GM18909 (cell line): ENCODE data around the gene MRPL55.
A peak's percentile ranks its signal among the peaks of the same experiment; 100 is the strongest.

ENCODE experiments used
- ATAC-seq: cut with Tn5 transposase; IDR thresholded peaks from one replicate; pipeline ENCODE4 v1.9.1; 2021; ENCODE audit warnings: mild to moderate bottlenecking; ENCODE audit not compliant: unreplicated experiment, poor library complexity

Gene MRPL55

GRCh38 chr1:228088586-228089498 is 20.3 kb downstream of the MRPL55 start:
- no peak for ATAC-seq

- ATAC-seq: no peak
Observed at GRCh38 chr1:228087771-228088251, 21.3 kb downstream of the MRPL55 start.

GRCh38 chr1:228085287-228085951 is 23.7 kb downstream of the MRPL55 start:
- no peak for ATAC-seq

- no peak for ATAC-seq
Observed at GRCh38 chr1:228084797-228085196, 24.3 kb downstream of the MRPL55 start.

GRCh38 chr1:228084325-228084724 is 24.8 kb downstream of the MRPL55 start:
- no peak for ATAC-seq

- ATAC-seq: no peak
Observed at GRCh38 chr1:228083871-228084278, 25.2 kb downstream of the MRPL55 start.

- peak; percentile 23 for ATAC-seq
Observed at GRCh38 chr1:228082918-228083870, 25.9 kb downstream of the MRPL55 start.

- ATAC-seq: peak; percentile 83
Observed at GRCh38 chr1:228082214-228082917, 26.7 kb downstream of the MRPL55 start, which contains the start of gene ARF1. Gene ARF1, plus strand, starts transcription at chr1:228082708. Its CDS starts 14,407 bp downstream, at chr1:228097115.

- peak; percentile 31 for ATAC-seq
Observed at GRCh38 chr1:228081578-228082213, 27.4 kb downstream of the MRPL55 start.

GRCh38 chr1:228081144-228081543 is 28.0 kb downstream of the MRPL55 start:
- ATAC-seq: no peak

- ATAC-seq: no peak
Observed at GRCh38 chr1:228079601-228080263, 29.4 kb downstream of the MRPL55 start.

- no peak for ATAC-seq
Observed at GRCh38 chr1:228079013-228079412, 30.1 kb downstream of the MRPL55 start.

- ATAC-seq: no peak
Observed at GRCh38 chr1:228077565-228078330, 31.4 kb downstream of the MRPL55 start.

GRCh38 chr1:228076796-228077430 is 32.2 kb downstream of the MRPL55 start:
- ATAC-seq: no peak

- ATAC-seq: no peak
Observed at GRCh38 chr1:228075801-228076271, 33.3 kb downstream of the MRPL55 start.

GRCh38 chr1:228074954-228075730 is 34.0 kb downstream of the MRPL55 start:
- no peak for ATAC-seq
